SK-N-SH (cell line): ENCODE measurements around the gene TMEM259. TPM values are rescaled to one million over a fixed set of nuclear protein-coding genes. Genes with fewer than 3 reads are reported as not detected.

Experiments
- CTCF ChIA-PET: fragments of 300-600, 350-600 bp; formaldehyde crosslinking; extraction: SDS; loops from one replicate; lab custom pipeline; 2021; lab: Yijun Ruan, JAX
- POLR2A ChIA-PET: fragments of 350-600 bp; sonication (Branson Sonifier 250); formaldehyde crosslinking; extraction: SDS; loops from one replicate; lab custom pipeline; 2020; ENCODE audit warnings: antibody characterized with exemption, inconsistent platforms; lab: Yijun Ruan, JAX
- DNase-seq: peaks from one replicate; pipeline ENCODE4 v3.0.0; 2012
- H2AFZ ChIP-seq: fragments of 200-600 bp; sonication (generic); 2 replicates; pipeline ENCODE4 v1.8.1; 2016; ENCODE audit warnings: antibody characterized with exemption, mild to moderate bottlenecking, low read depth
- H3F3A ChIP-seq: fragments of 200-600 bp; sonication (generic); replicated peaks from 2 replicates; pipeline ENCODE3; 2016; ENCODE audit warnings: antibody characterized with exemption, mild to moderate bottlenecking; ENCODE audit not compliant: insufficient read depth
- H3K27ac ChIP-seq, 2 experiments: fragments of 200-500 bp in 1 of 2; fragments of 200-600 bp in 1 of 2; sonication (Bioruptor generic) in 1 of 2; sonication (generic), shearing (Covaris generic) in 1 of 2; 2 replicates each; pipeline versions ENCODE4 v1.5.1 to v1.6.1; 2014 to 2016; ENCODE audit warnings: low read depth in 2 of 2, inconsistent platforms in 1 of 2, low read length in 1 of 2, mild to moderate bottlenecking in 1 of 2, mixed read lengths in 1 of 2
- H3K27me3 ChIP-seq: fragments of 200-600 bp; sonication (generic), shearing (Covaris generic); 2 replicates; pipeline ENCODE4 v1.6.1; 2016; ENCODE audit warnings: mixed run types; ENCODE audit not compliant: insufficient read depth
- H3K36me3 ChIP-seq, 2 experiments: fragments of 200-500 bp in 1 of 2; fragments of 200-600 bp in 1 of 2; sonication (Bioruptor generic) in 1 of 2; sonication (generic) in 1 of 2; replicated peaks in 1 of 2; 2 replicates each; pipeline versions ENCODE3 to v1.5.1; 2014 to 2016; ENCODE audit warnings: low read length in 1 of 2, mild to moderate bottlenecking in 1 of 2; ENCODE audit not compliant: insufficient read depth in 2 of 2, control insufficient read depth in 1 of 2
- H3K4me1 ChIP-seq, 2 experiments: fragments of 200-500 bp in 1 of 2; fragments of 200-600 bp in 1 of 2; sonication (Bioruptor generic) in 1 of 2; sonication (generic), shearing (Covaris generic) in 1 of 2; 2 replicates each; pipeline versions ENCODE4 v1.5.1 to v1.6.1; 2014 to 2016; ENCODE audit warnings: low read depth in 1 of 2, low read length in 1 of 2, mixed run types in 1 of 2; ENCODE audit not compliant: insufficient read depth in 2 of 2, control insufficient read depth in 1 of 2
- H3K4me2 ChIP-seq: fragments of 200-600 bp; sonication (generic), shearing (Covaris generic); 2 replicates; pipeline ENCODE4 v1.6.1; 2017; ENCODE audit warnings: mixed run types
- H3K4me3 ChIP-seq, 2 experiments: fragments of 200-500 bp in 1 of 2; fragments of 200-600 bp in 1 of 2; sonication (Bioruptor generic) in 1 of 2; sonication (generic), shearing (Covaris generic) in 1 of 2; 2 replicates each; pipeline versions ENCODE4 v1.5.1 to v1.8.1; 2014 to 2016; ENCODE audit warnings: low read depth in 2 of 2, inconsistent platforms in 1 of 2, low read length in 1 of 2, mild to moderate bottlenecking in 1 of 2, mixed read lengths in 1 of 2, moderate library complexity in 1 of 2
- H3K79me2 ChIP-seq: fragments of 200-600 bp; sonication (generic); 2 replicates; pipeline ENCODE4 v1.8.1; 2017; ENCODE audit warnings: mild to moderate bottlenecking; ENCODE audit not compliant: insufficient read depth
- H3K9ac ChIP-seq: fragments of 200-600 bp; sonication (generic); 2 replicates; pipeline ENCODE4 v1.6.1; 2017; ENCODE audit warnings: mixed run types
- H3K9me2 ChIP-seq: fragments of 200-600 bp; sonication (generic); 2 replicates; pipeline ENCODE4 v1.6.1; 2017; ENCODE audit warnings: mixed run types
- H3K9me3 ChIP-seq: fragments of 200-600 bp; sonication (generic); 2 replicates; pipeline ENCODE4 v1.6.1; 2017; ENCODE audit warnings: mixed run types, mild to moderate bottlenecking, moderate library complexity
- H4K20me1 ChIP-seq: fragments of 200-600 bp; sonication (generic); 2 replicates; pipeline ENCODE4 v1.6.1; 2017; ENCODE audit warnings: mild to moderate bottlenecking, mixed run types; ENCODE audit not compliant: insufficient read depth
- CHD2 ChIP-seq: fragments of 150-350 bp; IDR thresholded peaks from 2 replicates; pipeline ENCODE4 v1.6.1; 2018; ENCODE audit warnings: low read length; ENCODE audit not compliant: partially characterized antibody
- EP300 ChIP-seq, 2 experiments: IDR thresholded peaks; 2 replicates each; pipeline versions ENCODE4 v1.4.0 to v1.6.1; 2012; ENCODE audit warnings: borderline replicate concordance in 1 of 2, low read depth in 1 of 2, low read length in 1 of 2
- EZH2phosphoT487 ChIP-seq: fragments of 200-600 bp; sonication (generic); IDR thresholded peaks from 2 replicates; pipeline ENCODE4 v1.6.1; 2017; ENCODE audit warnings: low read depth, mixed run types, mild to moderate bottlenecking, antibody characterized with exemption, moderate library complexity, borderline replicate concordance
- FOXJ3 ChIP-seq: sonication (generic); formaldehyde crosslinking; IDR thresholded peaks from 2 replicates; pipeline ENCODE4 v1.5.1; 2020; ENCODE audit warnings: mild to moderate bottlenecking, missing genetic modification reagents
- MEF2A ChIP-seq: IDR thresholded peaks from 2 replicates; pipeline ENCODE4 v1.4.0; 2012; ENCODE audit warnings: low read depth, borderline replicate concordance
- PBX3 ChIP-seq: IDR thresholded peaks from 2 replicates; pipeline ENCODE4; 2012
- SIN3A ChIP-seq: IDR thresholded peaks from 2 replicates; pipeline ENCODE4 v1.6.1; 2012; ENCODE audit warnings: low read depth, mild to moderate bottlenecking, low read length, moderate library complexity, borderline replicate concordance
- SMC3 ChIP-seq: IDR thresholded peaks from 2 replicates; pipeline ENCODE4 v1.6.1; 2012; ENCODE audit warnings: low read depth, low read length, improper control_type of control experiment
- WGBS: methylation state at CpG from one replicate; pipeline ENCODE4 v1.1.6; 2017; ENCODE audit warnings: low lambda C conversion rate; 5-methylcytosine and 5-hydroxymethylcytosine counted together
- polyA plus RNA-seq, 3 experiments: library from polyadenylated mRNA; depleted of rRNA; stranded (reverse); fragments of >200 nt; gene quantifications; 2 replicates each; pipeline ENCODE4 v1.2.3, GENCODE V29; 2012
- TF ChIP-seq, protein P1 (sequence below): IDR thresholded peaks from 2 replicates; pipeline ENCODE4 v1.4.0; 2012; ENCODE audit warnings: low read depth, borderline replicate concordance
- TF ChIP-seq, protein P2 (sequence below): IDR thresholded peaks from 2 replicates; pipeline ENCODE4 v1.4.0; 2012; ENCODE audit warnings: low read depth, borderline replicate concordance

TMEM259 gene
- polyA plus RNA-seq, 1 of the 3 experiments (the other 2 are of a cell fraction), result 138 TPM

DNA sequence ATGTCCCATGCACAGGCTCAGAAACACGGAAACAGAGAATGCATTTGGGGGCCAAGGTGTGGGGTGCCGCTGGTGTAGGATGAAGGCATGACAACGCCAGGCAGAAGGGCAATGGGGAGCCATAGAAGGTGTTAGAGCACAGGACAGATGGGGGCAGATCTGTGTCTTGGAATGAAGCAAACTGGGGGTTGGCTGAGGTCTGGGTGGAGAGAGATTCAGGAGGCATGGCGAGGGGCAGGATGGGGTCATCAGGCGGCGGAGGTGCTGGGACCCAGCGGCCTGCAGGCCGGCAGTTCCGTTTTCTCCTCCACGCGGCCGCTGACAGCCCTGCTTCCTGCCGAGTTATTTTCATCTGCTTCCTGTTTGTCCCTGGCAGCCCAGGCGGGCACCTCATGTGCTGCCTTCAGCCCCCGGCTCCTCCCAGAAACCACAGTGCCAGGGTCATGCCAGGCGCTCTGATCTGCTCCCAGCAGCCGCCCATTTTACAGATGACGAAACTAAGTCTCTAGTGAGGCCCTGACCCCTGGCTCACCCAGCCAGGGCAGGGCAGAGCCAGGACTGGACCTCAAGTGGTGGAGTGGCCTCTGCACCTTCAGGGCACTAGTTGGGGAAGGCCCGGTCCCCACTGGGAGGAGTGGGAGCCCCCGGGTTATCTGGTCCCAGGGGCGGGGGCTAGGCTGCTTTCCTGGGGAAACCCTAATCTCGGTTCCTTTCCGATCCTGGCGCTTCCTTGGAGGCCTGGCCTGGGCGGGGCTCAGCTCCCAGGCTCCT lies 48.3 kb upstream of the TMEM259 start:
- H3K9me2 ChIP-seq, result no peaks in the 10 kb centered on the region
- no peak overlapping the region for H3K4me2 ChIP-seq
- H3F3A ChIP-seq, result peaks cover 22% of the 10 kb centered on the region
- H3K27me3 ChIP-seq, result peaks cover 37% of the 10 kb centered on the region
- H3K4me3 ChIP-seq, result no peak overlapping the region
- ChIA-PET CTCF (interaction anchor here (0.6 kb wide), 1 partner anchor 37 kb away, joined by 3 read pairs; no protein-coding TSS in a partner anchor), POLR2A (no interaction called here)
- 56% methylated on average over 18 of the region's 25 CpGs for WGBS
- no peaks in the 10 kb centered on the region for H3K9me3 ChIP-seq
- H3K4me1 ChIP-seq, result peaks cover 0 to 23% of the 10 kb centered on the region in 2 experiments; a peak in 1 of 4 replicates
- H3K79me2 ChIP-seq, result no peaks in the 10 kb centered on the region
- no peak overlapping the region for H3K9ac ChIP-seq
- no peak overlapping the region for H3K27ac ChIP-seq
- no peaks in the 10 kb centered on the region for H3K36me3 ChIP-seq
- no peaks in the 10 kb centered on the region for H4K20me1 ChIP-seq
- no peak for DNase-seq
- TF ChIP-seq, protein P1, sequence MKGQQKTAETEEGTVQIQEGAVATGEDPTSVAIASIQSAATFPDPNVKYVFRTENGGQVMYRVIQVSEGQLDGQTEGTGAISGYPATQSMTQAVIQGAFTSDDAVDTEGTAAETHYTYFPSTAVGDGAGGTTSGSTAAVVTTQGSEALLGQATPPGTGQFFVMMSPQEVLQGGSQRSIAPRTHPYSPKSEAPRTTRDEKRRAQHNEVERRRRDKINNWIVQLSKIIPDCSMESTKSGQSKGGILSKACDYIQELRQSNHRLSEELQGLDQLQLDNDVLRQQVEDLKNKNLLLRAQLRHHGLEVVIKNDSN, result no peak
- TF ChIP-seq PBX3 (no peak), FOXJ3 (CRISPR knock-in tag) (no peak)
- no peak overlapping the region for H2AFZ ChIP-seq

DNA sequence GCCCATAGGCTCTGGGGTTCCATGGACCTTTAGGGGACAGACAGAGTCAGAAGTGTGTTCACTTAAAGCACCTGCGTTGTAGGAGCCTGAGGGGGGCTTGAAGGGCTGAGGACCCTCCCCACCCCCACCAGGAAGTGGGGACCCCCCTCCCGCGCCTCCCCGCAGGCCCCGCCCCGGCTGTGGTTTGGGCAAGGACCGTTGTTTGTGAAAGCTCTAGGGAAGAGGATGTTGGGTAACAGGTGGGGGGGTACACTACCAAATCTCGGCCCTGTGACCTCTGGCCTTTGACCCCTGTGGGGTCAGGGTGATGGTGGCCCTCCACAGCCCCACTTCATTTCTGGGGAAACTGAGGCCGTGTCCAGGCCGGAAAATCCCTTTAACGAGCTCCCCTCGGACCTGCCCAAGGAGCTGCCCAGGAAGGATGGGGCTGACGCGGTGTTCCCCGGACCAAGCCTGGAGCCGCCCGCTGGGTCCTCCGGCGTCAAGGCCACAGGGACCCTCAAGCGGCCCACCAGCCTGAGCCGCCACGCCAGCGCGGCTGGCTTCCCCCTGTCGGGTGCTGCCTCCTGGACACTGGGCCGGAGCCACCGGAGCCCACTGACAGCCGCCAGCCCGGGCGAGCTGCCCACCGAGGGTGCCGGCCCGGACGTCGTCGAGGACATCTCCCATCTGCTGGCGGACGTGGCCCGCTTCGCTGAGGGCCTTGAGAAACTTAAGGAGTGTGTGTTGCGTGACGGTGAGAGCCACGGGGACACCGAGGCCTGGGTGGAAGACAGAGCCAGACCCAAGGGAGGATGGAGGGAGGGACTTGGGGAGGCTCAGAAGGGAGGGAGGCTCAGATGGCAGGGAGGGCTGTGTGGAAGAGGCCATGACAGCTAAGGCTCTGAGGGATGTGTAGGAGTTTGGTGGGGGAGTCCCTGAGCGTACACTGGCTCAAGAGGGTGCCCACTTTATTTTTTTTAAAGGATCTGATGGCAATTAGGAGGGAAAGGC lies 47.4 kb upstream of the TMEM259 start:
- H3K9ac ChIP-seq, result no peak overlapping the region
- peaks cover 0 to 20% of the 10 kb centered on the region in 2 experiments; a peak in 1 of 4 replicates for H3K4me1 ChIP-seq
- H3K79me2 ChIP-seq, result no peaks in the 10 kb centered on the region
- no peaks in the 10 kb centered on the region for H3K36me3 ChIP-seq
- no peak overlapping the region for H2AFZ ChIP-seq
- TF ChIP-seq EZH2phosphoT487 (no peak), EP300 (IDR thresholded peaks at IDR 0.05; ENCODE audit: borderline replicate concordance in 1 of 2, low read depth in 1 of 2, low read length in 1 of 2) (no peak), SMC3 (no peak), SIN3A (no peak), CHD2 (no peak), MEF2A (no peak)
- TF ChIP-seq, protein P2, sequence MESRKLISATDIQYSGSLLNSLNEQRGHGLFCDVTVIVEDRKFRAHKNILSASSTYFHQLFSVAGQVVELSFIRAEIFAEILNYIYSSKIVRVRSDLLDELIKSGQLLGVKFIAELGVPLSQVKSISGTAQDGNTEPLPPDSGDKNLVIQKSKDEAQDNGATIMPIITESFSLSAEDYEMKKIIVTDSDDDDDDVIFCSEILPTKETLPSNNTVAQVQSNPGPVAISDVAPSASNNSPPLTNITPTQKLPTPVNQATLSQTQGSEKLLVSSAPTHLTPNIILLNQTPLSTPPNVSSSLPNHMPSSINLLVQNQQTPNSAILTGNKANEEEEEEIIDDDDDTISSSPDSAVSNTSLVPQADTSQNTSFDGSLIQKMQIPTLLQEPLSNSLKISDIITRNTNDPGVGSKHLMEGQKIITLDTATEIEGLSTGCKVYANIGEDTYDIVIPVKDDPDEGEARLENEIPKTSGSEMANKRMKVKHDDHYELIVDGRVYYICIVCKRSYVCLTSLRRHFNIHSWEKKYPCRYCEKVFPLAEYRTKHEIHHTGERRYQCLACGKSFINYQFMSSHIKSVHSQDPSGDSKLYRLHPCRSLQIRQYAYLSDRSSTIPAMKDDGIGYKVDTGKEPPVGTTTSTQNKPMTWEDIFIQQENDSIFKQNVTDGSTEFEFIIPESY, result no peak
- TF ChIP-seq, all 33 proteins: peak for 0
- H4K20me1 ChIP-seq, result no peaks in the 10 kb centered on the region
- H3K9me2 ChIP-seq, result no peaks in the 10 kb centered on the region
- ChIA-PET CTCF (interaction anchor here (0.6 to 3.2 kb wide), 3 partner anchors 15 to 45 kb away, joined by 3 to 13 read pairs (median 5); no protein-coding TSS in a partner anchor), POLR2A (no interaction called here)
- H3K4me3 ChIP-seq, result no peak overlapping the region
- H3K4me2 ChIP-seq, result no peak overlapping the region
- WGBS, result 47% methylated on average over 17 of the region's 45 CpGs
- peaks cover 22% of the 10 kb centered on the region for H3F3A ChIP-seq
- no peak for DNase-seq
- H3K9me3 ChIP-seq, result no peaks in the 10 kb centered on the region
- H3K27me3 ChIP-seq, result peaks cover 37% of the 10 kb centered on the region
- H3K27ac ChIP-seq, result no peak overlapping the region
